Stomach (tissue), 9 donors: ENCODE measurements around the gene MYPOP. TPM values are rescaled to one million over a fixed set of nuclear protein-coding genes. Genes with fewer than 3 reads are reported as not detected.

Source experiments
- DNase-seq, 2 donors: peaks; one replicate each; pipeline versions ENCODE4 v3.0.0 to v3.0.0-alpha.2; 2013 to 2019
- H3K27ac ChIP-seq, 5 donors: fragments of 200-600 bp in 4 of 5; sonication (generic) in 4 of 5; one replicate each; pipeline ENCODE4 v1.5.1; 2013 to 2019; ENCODE audit warnings: mild to moderate bottlenecking in 1 of 5, moderate library complexity in 1 of 5
- H3K27me3 ChIP-seq, 3 donors: fragments of 200-600 bp; sonication (generic); one replicate each; pipeline ENCODE4 v1.5.1; 2017 to 2019; ENCODE audit warnings: mixed run types in 1 of 3
- H3K36me3 ChIP-seq, 4 donors: fragments of 200-600 bp; sonication (generic); 1 replicate in 3 of 4; 2 replicates in 1 of 4; pipeline ENCODE4 v1.5.1; 2016 to 2019
- H3K4me1 ChIP-seq, 4 donors: fragments of 200-600 bp; sonication (generic); one replicate each; pipeline ENCODE4 v1.5.1; 2016 to 2019
- H3K4me3 ChIP-seq, 4 donors: fragments of 200-600 bp; sonication (generic) in 3 of 4; one replicate each; pipeline ENCODE4 v1.5.1; 2016 to 2019; ENCODE audit warnings: mild to moderate bottlenecking in 1 of 4
- H3K9me3 ChIP-seq, 4 donors: fragments of 200-600 bp; sonication (generic); one replicate each; pipeline ENCODE4 v1.5.1; 2016 to 2019
- CTCF ChIP-seq, 7 experiments: fragments of 450-650 bp in 4 of 7; fragments of 200-600 bp in 3 of 7; sonication (generic) in 3 of 7; IDR thresholded peaks; one replicate each; pipeline ENCODE4 v1.5.1; 2016 to 2019; ENCODE audit warnings: antibody characterized with exemption in 7 of 7, control low read depth in 2 of 7, mild to moderate bottlenecking in 1 of 7
- EP300 ChIP-seq: sonication (generic); formaldehyde crosslinking; IDR thresholded peaks from one replicate; pipeline ENCODE4 v1.6.1; 2017; ENCODE audit warnings: antibody characterized with exemption
- POLR2A ChIP-seq, 4 donors: fragments of 450-650 bp; IDR thresholded peaks; one replicate each; pipeline ENCODE4 v1.6.1; 2016; ENCODE audit warnings: antibody characterized with exemption in 4 of 4, control low read depth in 2 of 4, mild to moderate bottlenecking in 1 of 4, moderate library complexity in 1 of 4
- POLR2AphosphoS5 ChIP-seq, 3 donors: sonication (generic); formaldehyde crosslinking; IDR thresholded peaks; one replicate each; pipeline ENCODE4 v1.6.1; 2016; ENCODE audit warnings: antibody characterized with exemption in 3 of 3
- WGBS, 5 donors: extraction: QIAGEN DNeasy Blood & Tissue Kit in 3 of 5; methylation state at CpG; one replicate each; pipeline versions ENCODE4 v1.1.5 to v1.1.7; 2013 to 2018; 5-methylcytosine and 5-hydroxymethylcytosine counted together
- intact Hi-C: fragments of 100-400 bp; cut with DNase I; formaldehyde crosslinking; loops from one replicate; pipeline ENCODE4 v1.15.1; 2023; ENCODE audit warnings: low total_unique reads
- polyA plus RNA-seq, 3 donors: library from polyadenylated mRNA; stranded (reverse); fragments of 200-250 nt; gene quantifications; one replicate each; pipeline ENCODE4 v1.2.3, GENCODE V29; 2013
- total RNA-seq, 5 donors: library from RNA; depleted of rRNA; stranded (reverse); fragments of >200 nt; gene quantifications; one replicate each; pipeline versions ENCODE4 v1.1.0 to v1.2.3, GENCODE V29; 2014 to 2016
- donor health status: healthy with polysubstance abuse.
- donor health status: Bipolar disorder and iron deficiency.
- donor health status: healthy.

The MYPOP gene
- total and polyA plus RNA-seq, 8 donors, result 0.58 to 12.2 (median 4.6) TPM

GRCh38 chr19:45876411-45877197 is 25.8 kb downstream of the MYPOP start:
- TF ChIP-seq POLR2AphosphoS5 (IDR thresholded peaks at IDR 0.05) (peak in 2 of 3 donors; percentile 46 to 64), POLR2A (IDR thresholded peaks at IDR 0.05) (no peak)
- Histone ChIP-seq H3K4me3 (peak overlapping the region in 3 of 4 donors; percentile 19 to 29 (median 28)), H3K36me3 (peaks cover 0 to 13% (median 6%) of the 10 kb centered on the region in 4 donors), H3K27me3 (peaks cover 0 to 30% (median 0%) of the 10 kb centered on the region in 3 donors), H3K4me1 (peaks cover 67 to 99% (median 88%) of the 10 kb centered on the region in 4 donors), H3K27ac (peak overlapping the region; percentile 90 to 96 (median 93)), H3K9me3 (no peaks in the 10 kb centered on the region)
- DNase-seq, result peak; percentile 82 to 90
- intact Hi-C loops, result no loop called here
- 3 to 11% (median 6%) methylated on average over 27 to 41 of the region's 41 CpGs for WGBS, 5 donors

GRCh38 chr19:45876161-45876410 is 26.3 kb downstream of the MYPOP start:
- Histone ChIP-seq H3K4me1 (peaks cover 62 to 95% (median 84%) of the 10 kb centered on the region in 4 donors), H3K27me3 (peaks cover 0 to 30% (median 0%) of the 10 kb centered on the region in 3 donors), H3K27ac (peak overlapping the region; percentile 90 to 96 (median 93)), H3K9me3 (no peaks in the 10 kb centered on the region), H3K36me3 (peaks cover 0 to 13% (median 6%) of the 10 kb centered on the region in 4 donors), H3K4me3 (peak overlapping the region in 2 of 4 donors; percentile 28 to 29)
- 25 to 51% (median 35%) methylated on average over 4 of the region's 4 CpGs for WGBS, 5 donors
- no peak for DNase-seq
- TF ChIP-seq EP300, result no peak
- no peak for TF ChIP-seq POLR2AphosphoS5 (IDR thresholded peaks at IDR 0.05)
- no peak for TF ChIP-seq CTCF (IDR thresholded peaks at IDR 0.05)
- no peak for TF ChIP-seq POLR2A (IDR thresholded peaks at IDR 0.05)
- intact Hi-C loops, result no loop called here

- whole genome bisulfite sequencing, 5 donors, result 63 to 86% (median 64%) methylated on average over 7 of the region's 7 CpGs
- H3K27ac ChIP-seq, result peak overlapping the region; percentile 29 to 93 (median 62)
- no peak for TF ChIP-seq POLR2AphosphoS5 (IDR thresholded peaks at IDR 0.05)
- TF ChIP-seq CTCF (IDR thresholded peaks at IDR 0.05), result no peak
- TF ChIP-seq EP300, result no peak
- TF ChIP-seq POLR2A (IDR thresholded peaks at IDR 0.05), result no peak
Observed at GRCh38 chr19:45874620-45874966, 27.8 kb downstream of the MYPOP start.

GRCh38 chr19:45873219-45873772 is 29.1 kb downstream of the MYPOP start:
- WGBS, 5 donors, result 73 to 89% (median 76%) methylated on average over 7 of the region's 7 CpGs

More at GRCh38 chr19:45874620-45874966, 27.8 kb downstream of the MYPOP start:
- no peaks in the 10 kb centered on the region for H3K9me3 ChIP-seq
- peaks cover 0 to 30% (median 0%) of the 10 kb centered on the region in 3 donors for H3K27me3 ChIP-seq
- DNase-seq, result no peak
- H3K4me3 ChIP-seq, result no peak overlapping the region
- H3K36me3 ChIP-seq, result peaks cover 0 to 13% (median 6%) of the 10 kb centered on the region in 4 donors
- intact Hi-C loops, result no loop called here
- H3K4me1 ChIP-seq, result peaks cover 49 to 80% (median 73%) of the 10 kb centered on the region in 4 donors

More at GRCh38 chr19:45873219-45873772, 29.1 kb downstream of the MYPOP start:
- Histone ChIP-seq H3K4me1 (peaks cover 41 to 69% (median 64%) of the 10 kb centered on the region in 4 donors), H3K4me3 (no peak overlapping the region), H3K9me3 (no peaks in the 10 kb centered on the region), H3K27me3 (peaks cover 0 to 22% (median 0%) of the 10 kb centered on the region in 3 donors), H3K27ac (peak overlapping the region in 3 of 5 donors; percentile 34 to 92 (median 62)), H3K36me3 (peaks cover 0 to 13% (median 6%) of the 10 kb centered on the region in 4 donors)
- no peak for TF ChIP-seq CTCF (IDR thresholded peaks at IDR 0.05)
- TF ChIP-seq POLR2AphosphoS5 (IDR thresholded peaks at IDR 0.05), result no peak
- TF ChIP-seq POLR2A (IDR thresholded peaks at IDR 0.05), result no peak
- no peak for TF ChIP-seq EP300
- no peak for DNase-seq
- intact Hi-C loops, result no loop called here
